HEK293 (cell line): ENCODE measurements around the gene CBFA2T2.

ENCODE experiments used
- HOXA7 ChIP-seq: sonication (generic); formaldehyde crosslinking; IDR thresholded peaks from 2 replicates; pipeline ENCODE4 v1.8.1; 2022; ENCODE audit warnings: missing genetic modification reagents, borderline replicate concordance
- HOXC10 ChIP-seq: sonication (generic); formaldehyde crosslinking; IDR thresholded peaks from 2 replicates; pipeline ENCODE4 v1.8.1; 2023; ENCODE audit warnings: mild to moderate bottlenecking, missing genetic modification reagents
- KLF1 ChIP-seq: fragments of 450-650 bp; formaldehyde crosslinking; IDR thresholded peaks from 2 replicates; pipeline ENCODE4 v1.5.1; 2016; ENCODE audit warnings: missing biosample characterization, missing genetic modification characterization
- YY1 ChIP-seq: fragments of 450-650 bp; formaldehyde crosslinking; IDR thresholded peaks from 2 replicates; pipeline ENCODE4 v1.5.1; 2018; ENCODE audit warnings: missing biosample characterization, missing genetic modification characterization
- ZNF169 ChIP-seq: fragments of 450-650 bp; formaldehyde crosslinking; IDR thresholded peaks from 2 replicates; pipeline ENCODE4 v1.5.1; 2016; ENCODE audit warnings: missing biosample characterization, missing genetic modification characterization
- ZNF223 ChIP-seq: fragments of 450-650 bp; formaldehyde crosslinking; IDR thresholded peaks from 2 replicates; pipeline ENCODE4 v1.5.1; 2016; ENCODE audit warnings: missing biosample characterization, missing genetic modification characterization
- ZNF24 ChIP-seq: fragments of 450-650 bp; formaldehyde crosslinking; IDR thresholded peaks from 2 replicates; pipeline ENCODE4 v1.5.1; 2016; ENCODE audit warnings: missing biosample characterization, missing genetic modification characterization
- TF ChIP-seq, protein P1 (sequence below): fragments of 450-650 bp; formaldehyde crosslinking; IDR thresholded peaks from 2 replicates; pipeline ENCODE4 v1.5.1; 2016; ENCODE audit warnings: missing biosample characterization, missing genetic modification characterization
- TF ChIP-seq, protein P2 (sequence below): fragments of 450-650 bp; formaldehyde crosslinking; IDR thresholded peaks from 2 replicates; pipeline ENCODE4 v1.5.1; 2016; ENCODE audit warnings: missing biosample characterization, missing genetic modification characterization
- TF ChIP-seq, protein P3 (sequence below): fragments of 450-650 bp; formaldehyde crosslinking; IDR thresholded peaks from 2 replicates; pipeline ENCODE4; 2016; ENCODE audit warnings: missing biosample characterization, missing genetic modification characterization

DNA sequence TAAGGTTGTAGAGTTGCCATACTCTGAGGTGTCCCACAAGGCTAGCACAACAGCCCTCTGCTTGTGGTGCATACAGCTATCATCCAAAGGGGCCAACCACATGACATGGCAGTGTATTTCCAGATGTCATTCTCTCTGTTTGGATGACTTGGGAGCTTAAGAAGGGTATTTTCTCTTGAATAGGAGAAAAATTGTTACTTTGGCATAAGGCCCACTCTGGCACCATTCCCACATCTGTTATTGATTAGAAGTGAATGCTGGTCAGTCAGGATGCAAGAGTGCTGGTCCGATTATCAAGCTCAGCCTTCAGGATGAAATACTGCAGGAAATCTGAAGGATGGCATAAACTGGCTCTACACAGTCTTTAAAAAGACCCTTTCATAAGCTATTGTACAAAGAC is 88.6 kb downstream of the CBFA2T2 start:
- TF ChIP-seq, protein P1, sequence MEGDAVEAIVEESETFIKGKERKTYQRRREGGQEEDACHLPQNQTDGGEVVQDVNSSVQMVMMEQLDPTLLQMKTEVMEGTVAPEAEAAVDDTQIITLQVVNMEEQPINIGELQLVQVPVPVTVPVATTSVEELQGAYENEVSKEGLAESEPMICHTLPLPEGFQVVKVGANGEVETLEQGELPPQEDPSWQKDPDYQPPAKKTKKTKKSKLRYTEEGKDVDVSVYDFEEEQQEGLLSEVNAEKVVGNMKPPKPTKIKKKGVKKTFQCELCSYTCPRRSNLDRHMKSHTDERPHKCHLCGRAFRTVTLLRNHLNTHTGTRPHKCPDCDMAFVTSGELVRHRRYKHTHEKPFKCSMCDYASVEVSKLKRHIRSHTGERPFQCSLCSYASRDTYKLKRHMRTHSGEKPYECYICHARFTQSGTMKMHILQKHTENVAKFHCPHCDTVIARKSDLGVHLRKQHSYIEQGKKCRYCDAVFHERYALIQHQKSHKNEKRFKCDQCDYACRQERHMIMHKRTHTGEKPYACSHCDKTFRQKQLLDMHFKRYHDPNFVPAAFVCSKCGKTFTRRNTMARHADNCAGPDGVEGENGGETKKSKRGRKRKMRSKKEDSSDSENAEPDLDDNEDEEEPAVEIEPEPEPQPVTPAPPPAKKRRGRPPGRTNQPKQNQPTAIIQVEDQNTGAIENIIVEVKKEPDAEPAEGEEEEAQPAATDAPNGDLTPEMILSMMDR: no peak
- no peak for TF ChIP-seq YY1
- TF ChIP-seq, protein P2, sequence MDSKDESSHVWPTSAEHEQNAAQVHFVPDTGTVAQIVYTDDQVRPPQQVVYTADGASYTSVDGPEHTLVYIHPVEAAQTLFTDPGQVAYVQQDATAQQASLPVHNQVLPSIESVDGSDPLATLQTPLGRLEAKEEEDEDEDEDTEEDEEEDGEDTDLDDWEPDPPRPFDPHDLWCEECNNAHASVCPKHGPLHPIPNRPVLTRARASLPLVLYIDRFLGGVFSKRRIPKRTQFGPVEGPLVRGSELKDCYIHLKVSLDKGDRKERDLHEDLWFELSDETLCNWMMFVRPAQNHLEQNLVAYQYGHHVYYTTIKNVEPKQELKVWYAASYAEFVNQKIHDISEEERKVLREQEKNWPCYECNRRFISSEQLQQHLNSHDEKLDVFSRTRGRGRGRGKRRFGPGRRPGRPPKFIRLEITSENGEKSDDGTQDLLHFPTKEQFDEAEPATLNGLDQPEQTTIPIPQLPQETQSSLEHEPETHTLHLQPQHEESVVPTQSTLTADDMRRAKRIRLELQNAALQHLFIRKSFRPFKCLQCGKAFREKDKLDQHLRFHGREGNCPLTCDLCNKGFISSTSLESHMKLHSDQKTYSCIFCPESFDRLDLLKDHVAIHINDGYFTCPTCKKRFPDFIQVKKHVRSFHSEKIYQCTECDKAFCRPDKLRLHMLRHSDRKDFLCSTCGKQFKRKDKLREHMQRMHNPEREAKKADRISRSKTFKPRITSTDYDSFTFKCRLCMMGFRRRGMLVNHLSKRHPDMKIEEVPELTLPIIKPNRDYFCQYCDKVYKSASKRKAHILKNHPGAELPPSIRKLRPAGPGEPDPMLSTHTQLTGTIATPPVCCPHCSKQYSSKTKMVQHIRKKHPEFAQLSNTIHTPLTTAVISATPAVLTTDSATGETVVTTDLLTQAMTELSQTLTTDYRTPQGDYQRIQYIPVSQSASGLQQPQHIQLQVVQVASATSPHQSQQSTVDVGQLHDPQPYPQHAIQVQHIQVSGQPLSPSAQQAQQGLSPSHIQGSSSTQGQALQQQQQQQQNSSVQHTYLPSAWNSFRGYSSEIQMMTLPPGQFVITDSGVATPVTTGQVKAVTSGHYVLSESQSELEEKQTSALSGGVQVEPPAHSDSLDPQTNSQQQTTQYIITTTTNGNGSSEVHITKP (tag by site-specific recombination): no peak
- no peak for TF ChIP-seq ZNF169
- no peak for TF ChIP-seq HOXA7 (CRISPR knock-in tag)
- TF ChIP-seq, protein P3, sequence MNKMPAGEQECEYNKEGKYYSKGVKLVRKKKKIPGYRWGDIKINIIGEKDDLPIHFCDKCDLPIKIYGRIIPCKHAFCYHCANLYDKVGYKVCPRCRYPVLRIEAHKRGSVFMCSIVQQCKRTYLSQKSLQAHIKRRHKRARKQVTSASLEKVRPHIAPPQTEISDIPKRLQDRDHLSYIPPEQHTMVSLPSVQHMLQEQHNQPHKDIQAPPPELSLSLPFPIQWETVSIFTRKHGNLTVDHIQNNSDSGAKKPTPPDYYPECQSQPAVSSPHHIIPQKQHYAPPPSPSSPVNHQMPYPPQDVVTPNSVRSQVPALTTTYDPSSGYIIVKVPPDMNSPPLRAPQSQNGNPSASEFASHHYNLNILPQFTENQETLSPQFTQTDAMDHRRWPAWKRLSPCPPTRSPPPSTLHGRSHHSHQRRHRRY: no peak
- no peak for TF ChIP-seq ZNF24 (tag by site-specific recombination)
- no peak for TF ChIP-seq HOXC10 (CRISPR knock-in tag)
- TF ChIP-seq ZNF223 (tag by site-specific recombination): no peak
- no peak for TF ChIP-seq KLF1
